ENCODE results near the gene TRABD2B.

GRCh38 chr1:47805921-47806361, 191.2 kb downstream of the TRABD2B start:
- TF ChIP-seq CTCF (IDR thresholded peaks at IDR 0.05; ENCODE audit: insufficient read depth, low read depth, low read length) (no peak), EZH2 (IDR thresholded peaks at IDR 0.05; ENCODE audit: insufficient read depth, low read length) (no peak)
